H1 (cell line): Measurements from ENCODE around the gene TTF1. TPM values are rescaled to one million over a fixed set of nuclear protein-coding genes. Genes with fewer than 3 reads are reported as not detected.

Experiments used
- BCL11A ChIP-seq, 2 experiments: IDR thresholded peaks; one replicate each; pipeline ENCODE4 v1.6.1; 2011; ENCODE audit warnings: low read depth in 2 of 2, low read length in 2 of 2, mild to moderate bottlenecking in 2 of 2
- HDAC6 ChIP-seq: IDR thresholded peaks from one replicate; pipeline ENCODE4 v1.7.1; 2012; ENCODE audit warnings: low read depth, mild to moderate bottlenecking, inconsistent platforms, low read length, moderate library complexity
- JUND ChIP-seq: IDR thresholded peaks from 2 replicates; pipeline ENCODE4 v1.6.1; 2011; ENCODE audit warnings: mild to moderate bottlenecking, improper control_type of control experiment, low read length
- KDM4A ChIP-seq: IDR thresholded peaks from one replicate; pipeline ENCODE4 v1.7.1; 2012; ENCODE audit warnings: low read depth, mild to moderate bottlenecking, moderate library complexity, low read length, inconsistent platforms; ENCODE audit not compliant: severe bottlenecking
- POLR2A ChIP-seq, 2 experiments: IDR thresholded peaks; 1 replicate in 1 of 2; 2 replicates in 1 of 2; pipeline ENCODE4 v1.6.1; 2011; ENCODE audit warnings: low read depth in 2 of 2, low read length in 2 of 2, mild to moderate bottlenecking in 2 of 2; ENCODE audit errors: control extremely low read depth in 1 of 2
- RXRA ChIP-seq: IDR thresholded peaks from 2 replicates; pipeline ENCODE4 v1.6.1; 2011; ENCODE audit warnings: low read depth, mild to moderate bottlenecking, low read length, moderate library complexity; ENCODE audit not compliant: insufficient read depth
- SP2 ChIP-seq: IDR thresholded peaks from 2 replicates; pipeline ENCODE4 v1.6.1; 2012; ENCODE audit warnings: mild to moderate bottlenecking, low read length, inconsistent platforms
- TAF1 ChIP-seq: IDR thresholded peaks from 2 replicates; pipeline ENCODE4 v1.6.1; 2011; ENCODE audit warnings: mild to moderate bottlenecking, low read depth, low read length
- TBP ChIP-seq: IDR thresholded peaks from 2 replicates; pipeline ENCODE4 v1.6.1; 2011; ENCODE audit warnings: low read depth, low read length, improper control_type of control experiment
- USF2 ChIP-seq: IDR thresholded peaks from 2 replicates; pipeline ENCODE4 v1.6.1; 2011; ENCODE audit warnings: low read length, improper control_type of control experiment
- YY1 ChIP-seq: IDR thresholded peaks from 2 replicates; pipeline ENCODE4 v1.6.1; 2011; ENCODE audit warnings: low read depth, mild to moderate bottlenecking, low read length
- polyA plus RNA-seq, 7 experiments: library from polyadenylated mRNA; depleted of rRNA in 3 of 7; stranded (reverse) in 5 of 7; unstranded in 2 of 7; fragments of >200 nt in 5 of 7; fragments of 200-250 nt in 2 of 7; gene quantifications; 1 replicate in 5 of 7; 2 replicates in 1 of 7; 4 replicates in 1 of 7; pipeline versions ENCODE4 v1.2.1 to v1.2.3, GENCODE V29; 2011 to 2013; ENCODE audit warnings: missing spikeins in 2 of 7, mixed read lengths in 2 of 7
- total RNA-seq: library from RNA; stranded (reverse); fragmentation: NEBNext Ultra II Directional; extraction: Animal tissue kit (Norgen Biotek cat#: 25700); gene quantifications from 2 replicates; pipeline ENCODE4 v1.2.1, GENCODE V29; 2021
- TF ChIP-seq, protein P1 (sequence below): fragments of 300-600 bp; sonication (generic); IDR thresholded peaks from 2 replicates; pipeline ENCODE4 v1.7.1; 2012; ENCODE audit warnings: low read length, moderate library complexity, mild to moderate bottlenecking, inconsistent platforms; ENCODE audit not compliant: insufficient replicate concordance

The TTF1 gene
- total and polyA plus RNA-seq, 2 of the 8 experiments (the other 6 are each of a cell fraction or from before 2014, with no cell fraction given), result 7.8 to 22.2 TPM

DNA sequence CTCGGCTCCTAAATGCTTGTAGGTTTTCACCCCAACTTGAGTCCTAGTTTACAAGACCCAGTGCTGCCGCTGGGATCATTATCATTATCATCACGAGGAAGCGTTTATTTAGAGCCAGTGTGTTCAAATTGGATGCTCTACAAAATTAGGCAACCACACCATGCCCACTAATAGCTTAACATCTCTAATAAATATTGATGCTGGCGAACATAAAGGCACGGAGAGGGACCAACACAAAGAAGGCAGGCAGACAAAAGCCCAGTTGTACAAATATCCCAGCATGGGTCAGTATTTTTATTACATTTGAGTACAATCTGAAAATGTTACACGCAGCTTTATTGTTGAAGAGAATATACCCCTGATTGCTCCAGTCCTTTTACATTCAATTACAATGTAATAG lies 8.1 kb upstream of the TTF1 start (continued):
- TF ChIP-seq, protein P1, sequence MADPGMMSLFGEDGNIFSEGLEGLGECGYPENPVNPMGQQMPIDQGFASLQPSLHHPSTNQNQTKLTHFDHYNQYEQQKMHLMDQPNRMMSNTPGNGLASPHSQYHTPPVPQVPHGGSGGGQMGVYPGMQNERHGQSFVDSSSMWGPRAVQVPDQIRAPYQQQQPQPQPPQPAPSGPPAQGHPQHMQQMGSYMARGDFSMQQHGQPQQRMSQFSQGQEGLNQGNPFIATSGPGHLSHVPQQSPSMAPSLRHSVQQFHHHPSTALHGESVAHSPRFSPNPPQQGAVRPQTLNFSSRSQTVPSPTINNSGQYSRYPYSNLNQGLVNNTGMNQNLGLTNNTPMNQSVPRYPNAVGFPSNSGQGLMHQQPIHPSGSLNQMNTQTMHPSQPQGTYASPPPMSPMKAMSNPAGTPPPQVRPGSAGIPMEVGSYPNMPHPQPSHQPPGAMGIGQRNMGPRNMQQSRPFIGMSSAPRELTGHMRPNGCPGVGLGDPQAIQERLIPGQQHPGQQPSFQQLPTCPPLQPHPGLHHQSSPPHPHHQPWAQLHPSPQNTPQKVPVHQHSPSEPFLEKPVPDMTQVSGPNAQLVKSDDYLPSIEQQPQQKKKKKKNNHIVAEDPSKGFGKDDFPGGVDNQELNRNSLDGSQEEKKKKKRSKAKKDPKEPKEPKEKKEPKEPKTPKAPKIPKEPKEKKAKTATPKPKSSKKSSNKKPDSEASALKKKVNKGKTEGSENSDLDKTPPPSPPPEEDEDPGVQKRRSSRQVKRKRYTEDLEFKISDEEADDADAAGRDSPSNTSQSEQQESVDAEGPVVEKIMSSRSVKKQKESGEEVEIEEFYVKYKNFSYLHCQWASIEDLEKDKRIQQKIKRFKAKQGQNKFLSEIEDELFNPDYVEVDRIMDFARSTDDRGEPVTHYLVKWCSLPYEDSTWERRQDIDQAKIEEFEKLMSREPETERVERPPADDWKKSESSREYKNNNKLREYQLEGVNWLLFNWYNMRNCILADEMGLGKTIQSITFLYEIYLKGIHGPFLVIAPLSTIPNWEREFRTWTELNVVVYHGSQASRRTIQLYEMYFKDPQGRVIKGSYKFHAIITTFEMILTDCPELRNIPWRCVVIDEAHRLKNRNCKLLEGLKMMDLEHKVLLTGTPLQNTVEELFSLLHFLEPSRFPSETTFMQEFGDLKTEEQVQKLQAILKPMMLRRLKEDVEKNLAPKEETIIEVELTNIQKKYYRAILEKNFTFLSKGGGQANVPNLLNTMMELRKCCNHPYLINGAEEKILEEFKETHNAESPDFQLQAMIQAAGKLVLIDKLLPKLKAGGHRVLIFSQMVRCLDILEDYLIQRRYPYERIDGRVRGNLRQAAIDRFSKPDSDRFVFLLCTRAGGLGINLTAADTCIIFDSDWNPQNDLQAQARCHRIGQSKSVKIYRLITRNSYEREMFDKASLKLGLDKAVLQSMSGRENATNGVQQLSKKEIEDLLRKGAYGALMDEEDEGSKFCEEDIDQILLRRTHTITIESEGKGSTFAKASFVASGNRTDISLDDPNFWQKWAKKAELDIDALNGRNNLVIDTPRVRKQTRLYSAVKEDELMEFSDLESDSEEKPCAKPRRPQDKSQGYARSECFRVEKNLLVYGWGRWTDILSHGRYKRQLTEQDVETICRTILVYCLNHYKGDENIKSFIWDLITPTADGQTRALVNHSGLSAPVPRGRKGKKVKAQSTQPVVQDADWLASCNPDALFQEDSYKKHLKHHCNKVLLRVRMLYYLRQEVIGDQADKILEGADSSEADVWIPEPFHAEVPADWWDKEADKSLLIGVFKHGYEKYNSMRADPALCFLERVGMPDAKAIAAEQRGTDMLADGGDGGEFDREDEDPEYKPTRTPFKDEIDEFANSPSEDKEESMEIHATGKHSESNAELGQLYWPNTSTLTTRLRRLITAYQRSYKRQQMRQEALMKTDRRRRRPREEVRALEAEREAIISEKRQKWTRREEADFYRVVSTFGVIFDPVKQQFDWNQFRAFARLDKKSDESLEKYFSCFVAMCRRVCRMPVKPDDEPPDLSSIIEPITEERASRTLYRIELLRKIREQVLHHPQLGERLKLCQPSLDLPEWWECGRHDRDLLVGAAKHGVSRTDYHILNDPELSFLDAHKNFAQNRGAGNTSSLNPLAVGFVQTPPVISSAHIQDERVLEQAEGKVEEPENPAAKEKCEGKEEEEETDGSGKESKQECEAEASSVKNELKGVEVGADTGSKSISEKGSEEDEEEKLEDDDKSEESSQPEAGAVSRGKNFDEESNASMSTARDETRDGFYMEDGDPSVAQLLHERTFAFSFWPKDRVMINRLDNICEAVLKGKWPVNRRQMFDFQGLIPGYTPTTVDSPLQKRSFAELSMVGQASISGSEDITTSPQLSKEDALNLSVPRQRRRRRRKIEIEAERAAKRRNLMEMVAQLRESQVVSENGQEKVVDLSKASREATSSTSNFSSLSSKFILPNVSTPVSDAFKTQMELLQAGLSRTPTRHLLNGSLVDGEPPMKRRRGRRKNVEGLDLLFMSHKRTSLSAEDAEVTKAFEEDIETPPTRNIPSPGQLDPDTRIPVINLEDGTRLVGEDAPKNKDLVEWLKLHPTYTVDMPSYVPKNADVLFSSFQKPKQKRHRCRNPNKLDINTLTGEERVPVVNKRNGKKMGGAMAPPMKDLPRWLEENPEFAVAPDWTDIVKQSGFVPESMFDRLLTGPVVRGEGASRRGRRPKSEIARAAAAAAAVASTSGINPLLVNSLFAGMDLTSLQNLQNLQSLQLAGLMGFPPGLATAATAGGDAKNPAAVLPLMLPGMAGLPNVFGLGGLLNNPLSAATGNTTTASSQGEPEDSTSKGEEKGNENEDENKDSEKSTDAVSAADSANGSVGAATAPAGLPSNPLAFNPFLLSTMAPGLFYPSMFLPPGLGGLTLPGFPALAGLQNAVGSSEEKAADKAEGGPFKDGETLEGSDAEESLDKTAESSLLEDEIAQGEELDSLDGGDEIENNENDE, result no peak
- TF ChIP-seq TAF1 (no peak), YY1 (no peak), SP2 (no peak), RXRA (no peak), JUND (no peak), HDAC6 (no peak), USF2 (no peak), TBP (no peak), BCL11A (IDR thresholded peaks at IDR 0.05; ENCODE audit: low read depth in 2 of 2, low read length in 2 of 2) (no peak), KDM4A (no peak), POLR2A (IDR thresholded peaks at IDR 0.05; ENCODE audit: control extremely low read depth in 1 of 2, low read depth in 2 of 2, low read length in 2 of 2) (no peak)
